Common myeloid progenitor, CD34-positive (primary cell): ENCODE results near the gene PUS10.
"Not testable (repeated sequence)": the region's sequence is repeated elsewhere in the genome, so short reads cannot be mapped to it uniquely, and the experiment has no call there.

Experiments
- CTCF ChIA-PET: fragments of 350-600 bp; sonication (Branson Sonifier 250); formaldehyde crosslinking; loops from one replicate; lab custom pipeline; 2021; ENCODE audit warnings: antibody characterized with exemption; lab: Charles Lee
- POLR2A ChIA-PET: fragments of 350-600 bp; sonication (Branson Sonifier 250); formaldehyde crosslinking; loops from one replicate; lab custom pipeline; 2021; ENCODE audit warnings: antibody characterized with exemption; lab: Charles Lee
- DNase-seq, 3 donors: peaks; one replicate each; pipeline versions ENCODE4 v3.0.0 to v3.0.0-alpha.2; 2013
- H3K27ac ChIP-seq, 2 experiments: 1 replicate in 1 of 2; 2 replicates in 1 of 2; pipeline ENCODE4 v1.7.0; 2013; ENCODE audit warnings: inconsistent platforms in 2 of 2, low read length in 2 of 2, mild to moderate bottlenecking in 2 of 2, low read depth in 1 of 2, moderate library complexity in 1 of 2; ENCODE audit not compliant: severe bottlenecking in 2 of 2, insufficient read depth in 1 of 2, poor library complexity in 1 of 2
- H3K27me3 ChIP-seq, 5 experiments: replicated peaks in 2 of 5; 1 replicate in 3 of 5; 2 replicates in 2 of 5; pipeline versions ENCODE4 v1.6.1 to v1.7.0; 2013; ENCODE audit warnings: low read length in 4 of 5, mild to moderate bottlenecking in 2 of 5, moderate library complexity in 2 of 5, inconsistent platforms in 1 of 5; ENCODE audit not compliant: insufficient read depth in 5 of 5, control insufficient read depth in 4 of 5
- H3K36me3 ChIP-seq, 4 experiments: 1 replicate in 2 of 4; 2 replicates in 2 of 4; pipeline versions ENCODE4 v1.6.1 to v1.7.0; 2013; ENCODE audit warnings: low read length in 3 of 4, control low read depth in 1 of 4, mild to moderate bottlenecking in 1 of 4; ENCODE audit not compliant: control insufficient read depth in 4 of 4, insufficient read depth in 4 of 4
- H3K4me1 ChIP-seq, 4 experiments: 1 replicate in 3 of 4; 2 replicates in 1 of 4; pipeline versions ENCODE4 v1.6.1 to v1.7.1; 2013; ENCODE audit warnings: low read length in 3 of 4, mild to moderate bottlenecking in 3 of 4, control low read depth in 1 of 4, inconsistent platforms in 1 of 4, moderate library complexity in 1 of 4; ENCODE audit not compliant: control insufficient read depth in 4 of 4, insufficient read depth in 4 of 4; ENCODE audit errors: control extremely low read depth in 1 of 4
- H3K4me3 ChIP-seq, 7 experiments: 1 replicate in 4 of 7; 2 replicates in 3 of 7; pipeline versions ENCODE4 v1.5.1 to v1.7.0; 2013; ENCODE audit warnings: mild to moderate bottlenecking in 7 of 7, low read length in 6 of 7, moderate library complexity in 6 of 7, inconsistent platforms in 2 of 7, low read depth in 2 of 7, control low read depth in 1 of 7; ENCODE audit not compliant: insufficient read depth in 4 of 7, control insufficient read depth in 1 of 7; ENCODE audit errors: extremely low read depth in 1 of 7
- H3K9me3 ChIP-seq, 5 experiments: 1 replicate in 4 of 5; 2 replicates in 1 of 5; pipeline versions ENCODE4 v1.6.1 to v1.7.1; 2013; ENCODE audit warnings: low read length in 4 of 5, mild to moderate bottlenecking in 2 of 5, inconsistent platforms in 1 of 5, low read depth in 1 of 5, moderate library complexity in 1 of 5; ENCODE audit not compliant: control insufficient read depth in 4 of 5, insufficient read depth in 2 of 5; ENCODE audit errors: control extremely low read depth in 1 of 5
- WGBS: methylation state at CpG from one replicate; pipeline ENCODE4 v1.1.5; 2013; ENCODE audit not compliant: insufficient coverage; 5-methylcytosine and 5-hydroxymethylcytosine counted together

PUS10 gene

DNA sequence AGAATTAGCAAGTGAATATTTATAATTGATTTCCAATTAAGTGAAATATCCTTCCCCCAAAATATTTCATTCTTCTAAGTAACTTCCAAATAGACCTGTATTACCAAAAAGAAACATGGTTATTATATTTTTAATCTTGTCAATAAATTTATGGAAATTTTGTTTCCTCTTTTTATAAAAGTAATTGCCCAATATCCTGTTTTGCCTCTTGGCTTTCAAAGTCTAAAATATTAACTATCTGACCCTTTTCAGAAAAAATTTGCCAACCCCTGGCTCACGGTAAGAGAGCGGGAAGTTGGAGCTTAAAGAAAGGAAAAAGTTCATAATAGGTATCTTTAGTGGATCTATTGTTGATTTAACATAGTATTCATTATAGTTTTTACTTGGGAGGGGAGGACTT lies 27.2 kb upstream of the PUS10 start:
- peaks cover 7 to 38% (median 25%) of the 10 kb centered on the region in 4 experiments for H3K36me3 ChIP-seq
- WGBS: no CpG with 5 or more reads among the region's 2 CpGs
- peaks cover 0 to 7% (median 5%) of the 10 kb centered on the region in 4 experiments for H3K4me1 ChIP-seq
- H3K9me3 ChIP-seq: no peaks in the 10 kb centered on the region
- no peak overlapping the region for H3K27ac ChIP-seq
- ChIA-PET POLR2A (no interaction called here), CTCF (interaction anchor here (1.0 kb wide), 1 partner anchor 15 kb away, joined by 4 read pairs; no protein-coding TSS in a partner anchor)
- no peak for DNase-seq
- no peaks in the 10 kb centered on the region for H3K27me3 ChIP-seq
- no peak overlapping the region for H3K4me3 ChIP-seq

DNA sequence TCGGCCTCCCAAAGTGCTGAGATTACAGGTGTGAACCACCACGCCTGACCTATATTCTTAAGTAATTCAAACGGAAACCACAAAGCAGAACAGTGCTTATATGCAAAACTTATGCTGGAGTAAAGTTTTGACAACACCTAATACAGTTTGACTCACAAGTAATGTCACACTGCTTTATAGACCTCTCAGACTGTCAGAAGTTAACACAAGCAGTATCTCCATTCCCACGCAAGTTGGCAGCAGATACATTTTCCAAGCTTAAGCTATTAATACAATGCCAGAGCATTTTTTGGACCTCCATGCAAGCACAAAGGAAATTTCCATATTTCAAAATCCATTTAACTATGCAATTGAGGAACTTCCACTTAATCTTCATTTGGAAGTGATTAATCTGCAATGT lies 26.6 kb upstream of the PUS10 start:
- DNase-seq: no peak
- Histone ChIP-seq H3K9me3 (no peaks in the 10 kb centered on the region), H3K4me3 (no peak overlapping the region), H3K27me3 (no peaks in the 10 kb centered on the region), H3K4me1 (peaks cover 0 to 7% (median 5%) of the 10 kb centered on the region in 4 experiments), H3K27ac (peak overlapping the region in 1 of 2 experiments; percentile 1), H3K36me3 (peaks cover 7 to 37% (median 23%) of the 10 kb centered on the region in 4 experiments)
- 100% methylated on average over 3 of the region's 4 CpGs for WGBS
- POLR2A ChIA-PET: no interaction called here
- CTCF ChIA-PET: interaction anchor here (1.0 to 1.8 kb wide), 2 partner anchors 10 to 14 kb away, joined by 4 to 6 read pairs; no protein-coding TSS in a partner anchor

- POLR2A ChIA-PET: no interaction called here
- H3K9me3 ChIP-seq: no peaks in the 10 kb centered on the region
- H3K4me3 ChIP-seq: no peak overlapping the region
- no peak for DNase-seq
- no peak overlapping the region for H3K27ac ChIP-seq
- WGBS: 100% methylated on average over 1 of the region's 3 CpGs
- peaks cover 0 to 7% (median 5%) of the 10 kb centered on the region in 4 experiments for H3K4me1 ChIP-seq
- no peaks in the 10 kb centered on the region for H3K27me3 ChIP-seq
- H3K36me3 ChIP-seq: peaks cover 2 to 26% (median 12%) of the 10 kb centered on the region in 4 experiments
- CTCF ChIA-PET: interaction anchor here (1.1 kb wide), 1 partner anchor 17 kb away, joined by 3 read pairs; no protein-coding TSS in a partner anchor
These were observed 24.8 kb upstream of the PUS10 start for GRCh38 chr2:61042807-61043206.

DNA sequence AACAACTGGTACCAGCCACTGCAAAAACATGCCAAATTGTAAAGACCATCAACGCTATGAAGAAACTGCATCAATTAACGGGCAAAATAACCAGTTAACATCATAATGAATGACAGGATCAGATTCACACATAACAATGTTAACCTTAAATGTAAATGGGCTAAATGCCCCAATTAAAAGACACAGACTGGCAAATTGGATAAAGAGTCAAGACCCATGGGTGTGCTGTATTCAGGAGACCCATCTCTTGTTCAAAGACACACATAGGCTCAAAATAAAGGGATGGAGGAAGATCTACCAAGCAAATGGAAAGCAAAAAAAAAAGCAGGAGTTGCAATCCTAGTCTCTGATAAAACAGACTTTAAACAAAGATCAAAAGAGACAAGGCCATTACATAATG lies 18.6 kb upstream of the PUS10 start:
- no CpG with 5 or more reads among the region's 2 CpGs for WGBS
- H3K27me3 ChIP-seq, H3K4me3 ChIP-seq, DNase-seq, H3K4me1 ChIP-seq, H3K27ac ChIP-seq, CTCF ChIA-PET, POLR2A ChIA-PET: not testable (repeated sequence)
- Histone ChIP-seq H3K36me3 (peaks cover 12 to 39% (median 22%) of the 10 kb centered on the region in 4 experiments), H3K9me3 (peaks cover 0 to 11% (median 9%) of the 10 kb centered on the region in 5 experiments)

GRCh38 chr2:61034592-61034991 lies 16.5 kb upstream of the PUS10 start:
- POLR2A ChIA-PET, H3K27ac ChIP-seq, DNase-seq, H3K4me1 ChIP-seq, H3K27me3 ChIP-seq: not testable (repeated sequence)
- CTCF ChIA-PET: interaction anchor here (1.4 to 1.8 kb wide), 2 partner anchors 9 to 14 kb away, joined by 4 to 6 read pairs; no protein-coding TSS in a partner anchor
- Histone ChIP-seq H3K9me3 (peaks cover 0 to 11% (median 9%) of the 10 kb centered on the region in 5 experiments), H3K36me3 (peaks cover 18 to 48% (median 28%) of the 10 kb centered on the region in 4 experiments), H3K4me3 (peak overlapping the region in 1 of 7 experiments; percentile 5)
- WGBS: 96% methylated on average over 9 of the region's 9 CpGs

DNA sequence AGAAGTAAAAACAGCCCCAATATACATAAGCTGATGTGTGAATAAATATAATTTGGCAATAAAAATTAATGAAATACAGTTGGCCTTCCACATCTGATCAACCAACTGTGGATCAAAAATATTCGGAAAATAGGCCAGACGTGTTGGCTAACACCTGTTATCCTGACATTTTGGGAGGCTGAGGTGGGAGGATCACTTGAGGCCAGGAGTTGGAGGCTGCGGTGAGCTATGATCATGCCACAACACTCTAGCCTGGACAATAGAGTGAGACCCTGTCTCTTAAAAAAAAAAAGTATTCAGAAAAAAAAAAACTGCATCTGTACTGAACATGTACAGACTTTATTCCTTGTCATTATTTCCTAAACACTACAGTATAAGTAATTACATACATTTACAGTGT lies 11.5 kb upstream of the PUS10 start:
- WGBS: 100% methylated on average over 2 of the region's 3 CpGs
- POLR2A ChIA-PET: no interaction called here
- no peaks in the 10 kb centered on the region for H3K4me1 ChIP-seq
- no peak overlapping the region for H3K4me3 ChIP-seq
- no peaks in the 10 kb centered on the region for H3K27me3 ChIP-seq
- H3K36me3 ChIP-seq: peaks cover 21 to 44% (median 32%) of the 10 kb centered on the region in 4 experiments
- H3K27ac ChIP-seq: no peak overlapping the region
- H3K9me3 ChIP-seq: peaks cover 0 to 5% (median under 1%) of the 10 kb centered on the region in 5 experiments
- no peak for DNase-seq
- CTCF ChIA-PET: interaction anchor here (0.6 to 0.8 kb wide), 2 partner anchors 37 to 90 kb away, joined by 3 read pairs; no protein-coding TSS in a partner anchor

DNA sequence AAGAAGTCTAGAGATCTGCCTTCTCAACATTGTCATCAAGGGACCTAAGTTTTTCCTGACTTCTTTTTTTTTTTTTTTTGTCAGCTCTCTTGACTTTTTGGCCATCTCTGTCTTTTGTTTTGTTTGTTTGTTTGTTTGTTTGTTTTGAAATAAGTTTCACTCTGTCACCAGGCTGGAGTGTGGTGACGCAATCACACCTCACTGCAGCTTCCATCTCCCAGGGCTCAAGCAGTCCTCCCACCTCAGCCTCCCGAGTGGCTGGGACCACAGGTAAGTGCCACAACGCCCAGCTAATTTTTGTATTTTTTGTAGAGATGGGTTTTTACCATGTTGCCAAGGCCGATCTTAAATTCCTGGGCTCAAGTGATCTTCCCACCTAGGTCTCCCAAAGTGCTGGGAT lies 5.6 kb upstream of the PUS10 start:
- Histone ChIP-seq H3K4me3 (no peak overlapping the region), H3K9me3 (peaks cover 0 to 13% (median 5%) of the 10 kb centered on the region in 5 experiments), H3K27me3 (no peaks in the 10 kb centered on the region), H3K36me3 (peaks cover 11 to 30% (median 18%) of the 10 kb centered on the region in 4 experiments), H3K27ac (no peak overlapping the region), H3K4me1 (peaks cover 0 to 11% (median 10%) of the 10 kb centered on the region in 4 experiments)
- POLR2A ChIA-PET: no interaction called here
- DNase-seq: no peak
- 94% methylated on average over 3 of the region's 4 CpGs for WGBS
- CTCF ChIA-PET: no interaction called here
